Suppressor macrophage (primary cell): ENCODE results near the gene SIRT5.

ENCODE experiments used
- DNase-seq, 4 experiments: peaks; one replicate each; pipeline ENCODE4 v3.0.0-alpha.2; 2020 to 2022

SIRT5 gene

DNA sequence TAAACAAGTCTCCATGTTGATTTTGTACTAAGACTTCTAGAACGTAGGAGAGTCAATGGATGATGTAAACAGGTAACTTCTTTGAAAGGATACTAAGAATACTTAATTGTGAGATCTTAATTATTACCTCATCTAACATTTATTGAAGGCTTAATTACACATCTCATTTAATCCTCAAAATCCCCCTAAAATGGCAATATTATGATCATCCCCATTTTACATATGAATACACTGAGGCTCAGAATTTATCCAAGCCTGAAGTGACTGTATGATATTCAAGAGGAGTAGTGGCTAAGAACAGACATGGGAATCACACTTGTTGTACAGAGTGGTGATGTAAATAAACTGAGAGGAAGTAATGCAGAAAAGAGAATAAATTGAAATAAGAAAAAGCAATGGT, 63.6 kb downstream of the SIRT5 start:
- DNase-seq: no peak

DNA sequence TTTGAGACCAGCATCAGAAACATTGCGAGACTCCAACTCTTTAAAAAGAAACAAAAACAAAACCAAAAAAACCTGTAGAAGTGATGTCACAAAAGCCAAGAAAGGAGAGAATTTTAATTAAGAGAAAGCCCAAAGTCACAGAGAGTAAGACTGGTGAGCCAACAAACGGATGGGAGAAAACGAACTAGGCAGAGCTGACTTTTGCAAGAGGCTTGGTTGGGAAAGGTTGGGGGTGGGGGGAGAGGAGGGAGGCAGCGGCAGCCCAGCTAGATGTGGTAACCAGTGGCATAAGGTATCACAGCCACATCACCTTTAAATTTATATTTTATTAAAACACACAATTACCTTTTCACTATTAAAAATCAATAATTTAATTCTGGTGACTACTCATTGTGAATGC, 64.2 kb downstream of the SIRT5 start:
- peak in 1 of 4 experiments; percentile 3 for DNase-seq

DNA sequence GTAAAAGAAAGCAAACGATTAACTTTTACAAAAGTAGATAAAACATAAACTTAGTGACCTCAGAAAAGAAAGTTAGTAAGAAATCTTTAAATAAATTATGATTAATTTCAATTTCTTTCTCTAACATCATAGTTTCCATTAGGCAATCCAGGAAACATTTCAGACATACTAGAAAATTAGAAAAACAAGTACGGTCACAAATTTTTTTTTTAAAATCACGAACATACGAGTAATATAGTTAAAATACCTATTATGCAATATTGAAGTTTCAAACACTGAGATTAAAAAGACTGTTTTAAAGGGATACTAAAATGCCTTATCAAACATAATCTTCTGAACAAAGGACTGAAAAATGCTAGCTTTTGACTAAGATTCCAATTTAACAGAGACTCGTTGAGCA, 66.9 kb downstream of the SIRT5 start:
- no peak for DNase-seq

DNA sequence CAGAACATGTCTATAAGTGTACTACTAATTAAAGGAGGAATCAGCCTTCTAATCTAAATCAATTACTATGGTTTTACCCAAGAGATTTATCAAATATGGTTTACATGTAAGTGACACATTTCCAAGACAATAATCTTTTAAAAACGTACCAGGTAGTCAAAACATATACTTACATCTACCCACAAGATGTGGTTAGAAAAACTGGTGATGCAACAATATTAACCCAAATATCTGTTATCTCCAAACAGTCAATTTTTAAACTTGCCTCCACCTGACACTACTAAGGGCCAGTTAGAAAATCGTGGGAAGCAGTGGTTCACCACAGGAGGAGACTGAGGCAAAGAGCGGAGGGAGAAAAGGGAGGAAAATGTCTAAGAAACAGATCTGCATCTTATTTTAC, 68.7 kb downstream of the SIRT5 start:
- no peak for DNase-seq

DNA sequence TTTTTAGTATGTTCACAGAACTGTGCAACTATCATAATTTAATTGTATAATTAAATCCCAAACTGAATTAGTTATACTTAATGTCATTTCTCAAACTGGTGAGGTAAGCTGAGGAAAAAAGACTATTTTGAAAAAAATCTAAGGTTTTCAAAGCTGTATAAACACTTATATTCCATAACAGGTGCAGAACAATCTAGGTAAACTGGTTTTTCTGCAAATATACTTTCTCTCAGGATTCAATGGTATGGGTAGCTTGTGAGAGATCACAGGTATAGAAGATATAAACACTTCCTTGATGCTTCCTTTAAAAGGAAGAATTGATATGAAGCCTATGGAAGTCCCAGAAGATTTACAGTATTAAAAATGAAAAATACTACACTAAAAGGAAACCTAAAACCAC, 74.4 kb downstream of the SIRT5 start:
- no peak for DNase-seq

DNA sequence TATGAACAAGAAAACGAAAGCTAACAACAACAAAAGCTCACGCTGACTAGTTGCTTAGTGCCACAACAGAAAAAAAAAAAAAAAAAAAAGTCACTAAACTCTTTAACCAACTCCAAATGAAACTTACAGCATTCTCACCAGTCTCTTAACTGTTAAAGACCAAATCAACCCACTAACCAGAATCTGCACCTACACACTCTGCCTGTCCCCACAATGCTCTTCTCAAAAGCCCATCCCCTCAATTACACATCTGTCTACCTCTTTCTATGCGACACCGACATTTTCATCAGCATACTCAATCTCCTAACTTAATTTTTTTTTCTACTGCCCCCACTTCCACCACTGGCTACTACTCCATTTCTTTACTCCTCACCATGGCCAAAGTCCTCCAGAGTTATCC, 75.0 kb downstream of the SIRT5 start:
- no peak for DNase-seq

DNA sequence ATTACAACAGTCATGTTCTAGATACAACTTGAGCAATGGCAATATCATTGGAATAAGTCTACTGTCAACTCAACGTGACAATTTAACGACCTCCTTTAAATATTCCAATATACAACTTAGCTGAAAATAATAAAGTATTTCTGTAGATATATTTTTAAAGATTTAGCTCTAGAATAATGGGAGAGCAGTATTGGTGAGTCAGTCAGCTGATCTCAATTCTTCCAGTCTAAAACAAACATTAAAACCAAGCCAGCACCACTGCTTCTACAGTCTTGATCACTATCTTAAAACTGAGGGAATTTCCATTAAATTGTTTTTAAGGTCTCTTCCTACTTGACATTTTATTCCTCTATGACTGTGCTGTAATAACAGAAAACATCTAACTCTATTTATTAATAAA, 78.9 kb downstream of the SIRT5 start:
- DNase-seq: no peak

DNA sequence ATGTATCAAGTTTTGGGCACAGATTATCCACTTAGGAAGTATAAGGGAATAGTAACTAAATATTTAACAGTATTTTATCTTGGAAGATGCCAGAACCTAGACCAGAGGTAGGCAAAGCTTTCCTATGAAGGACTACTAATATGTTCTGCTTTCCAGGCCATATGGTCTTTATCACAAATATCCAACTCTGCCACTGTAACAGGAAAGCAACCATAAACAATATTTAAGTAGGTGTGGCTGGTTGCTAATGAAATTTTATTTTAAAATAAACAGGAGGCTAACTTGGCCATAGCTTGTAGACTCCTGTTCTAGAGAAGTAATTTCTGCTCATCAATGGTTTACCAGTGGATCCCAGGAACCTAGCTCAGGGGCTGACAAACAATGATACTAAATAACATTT, 80.1 kb downstream of the SIRT5 start:
- DNase-seq: no peak

DNA sequence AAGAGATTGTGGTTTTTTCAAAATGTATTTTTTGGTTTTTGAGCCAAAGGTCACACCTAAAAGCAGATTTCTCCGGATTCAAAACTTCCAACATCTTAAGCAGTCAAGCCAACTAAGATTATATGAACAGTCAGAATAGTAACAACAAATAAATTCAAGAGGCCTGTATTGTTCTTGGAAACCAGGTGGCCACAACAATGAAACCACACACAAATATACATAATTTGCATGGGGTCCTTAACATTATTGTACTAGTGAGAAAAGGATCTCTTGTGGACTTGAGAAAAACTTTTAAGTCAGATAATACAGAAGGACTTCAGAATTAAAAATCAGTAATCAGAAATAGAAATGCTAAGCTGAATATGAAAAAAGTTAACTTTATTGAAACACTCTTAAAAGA, 81.3 kb downstream of the SIRT5 start:
- DNase-seq: no peak

DNA sequence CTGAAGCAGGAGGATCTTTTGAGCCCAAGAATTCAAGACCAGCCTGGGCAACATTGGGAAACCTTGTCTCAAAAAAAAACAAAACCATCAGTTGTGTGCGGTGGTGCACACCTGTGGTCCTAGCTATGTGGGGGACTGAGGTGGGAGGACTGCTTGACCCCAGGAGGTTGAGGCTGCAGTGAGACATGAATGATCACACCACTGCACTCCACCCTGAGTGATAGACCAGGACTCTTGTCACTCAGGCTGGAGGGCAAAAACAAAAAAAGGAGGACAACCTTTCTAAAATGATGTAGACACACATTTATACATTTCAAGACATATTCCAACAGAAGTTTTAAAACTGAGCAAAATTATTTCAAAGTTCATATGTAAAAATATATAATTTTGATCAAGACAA, 85.9 kb downstream of the SIRT5 start:
- DNase-seq: no peak

DNA sequence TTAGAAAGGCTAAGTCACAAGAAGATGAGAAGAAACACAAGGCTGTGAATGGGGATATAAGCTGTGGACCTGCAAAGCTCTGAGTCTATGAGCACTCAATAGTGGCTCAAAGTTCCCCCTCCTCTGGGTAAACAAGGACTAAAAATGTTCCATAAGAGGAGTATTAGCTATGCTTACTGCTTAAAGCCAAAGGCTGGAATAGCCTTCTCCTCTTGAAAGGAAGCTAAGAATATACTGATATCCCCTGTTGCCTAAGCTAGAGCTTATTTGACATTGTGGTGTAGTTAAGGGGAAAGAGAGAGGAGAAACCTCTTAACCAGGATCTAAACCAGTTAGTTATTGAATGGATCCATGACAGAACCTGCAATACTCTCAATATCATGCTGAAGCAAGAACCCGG, 86.5 kb downstream of the SIRT5 start:
- no peak for DNase-seq

DNA sequence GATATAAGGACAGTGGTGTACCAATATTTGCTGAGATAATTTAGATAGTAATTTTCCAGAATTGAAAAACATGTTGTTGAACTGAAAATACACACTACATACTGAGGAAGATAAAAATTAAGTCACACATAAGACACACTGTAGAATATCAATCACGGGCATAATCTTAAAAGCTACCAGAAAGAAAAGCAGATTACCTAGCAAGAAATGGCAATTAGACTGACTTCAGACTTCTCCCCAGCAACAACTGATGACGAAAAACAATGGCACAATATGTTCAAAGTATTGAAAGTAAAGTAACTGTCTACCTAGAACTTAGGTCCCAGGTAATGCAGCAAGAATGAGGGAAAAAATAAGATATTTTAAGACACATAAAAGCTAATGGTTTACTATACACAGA, 87.2 kb downstream of the SIRT5 start:
- DNase-seq: no peak

DNA sequence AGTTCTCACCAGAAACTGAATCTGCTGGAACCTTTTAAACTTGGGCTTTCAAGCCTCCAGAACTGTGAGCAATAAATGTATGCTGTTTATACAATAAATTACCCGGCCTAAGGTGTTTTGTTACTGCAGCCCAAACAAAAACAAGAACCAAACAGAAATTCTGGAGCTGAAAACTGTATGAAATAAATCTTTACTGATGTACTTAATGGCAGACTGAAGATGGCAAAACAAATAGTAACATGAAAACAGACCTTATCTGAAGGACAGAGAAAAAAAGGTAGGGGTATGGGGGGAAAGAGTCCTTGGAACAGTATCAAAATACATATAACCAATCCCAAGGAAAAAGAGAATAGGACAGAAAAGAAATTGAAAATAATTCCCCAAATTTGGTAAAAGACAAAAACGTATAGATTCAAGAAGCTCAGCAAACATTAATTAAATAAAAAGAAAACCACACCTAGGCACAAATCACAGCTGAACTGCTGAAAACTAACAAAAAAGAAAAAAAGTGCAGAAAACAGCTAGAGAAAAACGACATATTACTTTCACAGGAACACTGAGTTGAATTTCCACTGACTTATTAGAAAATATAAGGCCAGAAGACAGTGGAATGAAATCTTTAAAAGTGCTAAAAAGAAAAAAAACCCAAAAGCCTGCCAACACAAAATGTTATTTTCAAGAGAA, 88.4 kb downstream of the SIRT5 start:
- DNase-seq: no peak

DNA sequence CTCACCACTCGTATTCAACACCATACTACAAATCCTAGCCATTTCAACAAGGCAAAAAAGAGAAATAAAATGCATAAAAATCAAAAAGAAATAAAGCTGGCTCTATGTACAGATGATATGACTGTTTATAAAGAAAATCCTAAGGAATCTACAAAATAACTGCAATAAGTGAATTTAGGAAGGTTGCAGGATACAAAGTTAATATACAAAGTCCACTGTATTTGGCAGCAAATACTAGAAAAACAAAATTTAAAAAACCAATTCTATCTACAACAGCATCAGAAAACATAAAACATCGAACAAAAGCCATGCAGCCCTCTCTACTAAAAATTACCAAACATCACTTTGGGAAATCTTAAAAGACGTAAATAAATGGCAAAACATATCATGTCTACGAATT, 89.6 kb downstream of the SIRT5 start:
- DNase-seq: no peak
